GM19351 (cell line): ENCODE results near the gene H2AZ2.
"Not testable (repeated sequence)": the region's sequence is repeated elsewhere in the genome, so short reads cannot be mapped to it uniquely, and the experiment has no call there.

ENCODE experiments used
- ATAC-seq: cut with Tn5 transposase; IDR thresholded peaks from one replicate; pipeline ENCODE4 v1.9.1; 2021; ENCODE audit warnings: mild to moderate bottlenecking, moderate library complexity; ENCODE audit not compliant: unreplicated experiment

H2AZ2 gene

DNA sequence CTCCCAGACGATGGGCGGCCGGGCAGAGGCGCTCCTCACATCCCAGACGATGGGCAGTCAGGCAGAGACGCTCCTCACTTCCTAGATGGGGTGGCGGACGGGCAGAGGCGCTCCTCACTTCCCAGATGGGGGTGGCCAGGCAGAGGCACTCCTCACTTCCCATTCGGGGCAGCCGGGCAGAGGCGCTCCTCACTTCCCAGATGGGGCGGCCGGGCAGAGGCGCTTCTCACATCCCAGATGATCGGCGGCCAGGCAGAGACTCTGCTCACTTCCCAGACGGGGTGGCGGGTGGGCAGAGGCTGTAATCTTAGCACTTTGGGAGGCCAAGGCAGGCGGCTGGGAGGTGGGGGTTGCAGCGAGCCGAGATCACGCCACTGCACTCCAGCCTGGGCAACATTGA, 24.0 kb upstream of the H2AZ2 start:
- not testable (repeated sequence) for ATAC-seq

DNA sequence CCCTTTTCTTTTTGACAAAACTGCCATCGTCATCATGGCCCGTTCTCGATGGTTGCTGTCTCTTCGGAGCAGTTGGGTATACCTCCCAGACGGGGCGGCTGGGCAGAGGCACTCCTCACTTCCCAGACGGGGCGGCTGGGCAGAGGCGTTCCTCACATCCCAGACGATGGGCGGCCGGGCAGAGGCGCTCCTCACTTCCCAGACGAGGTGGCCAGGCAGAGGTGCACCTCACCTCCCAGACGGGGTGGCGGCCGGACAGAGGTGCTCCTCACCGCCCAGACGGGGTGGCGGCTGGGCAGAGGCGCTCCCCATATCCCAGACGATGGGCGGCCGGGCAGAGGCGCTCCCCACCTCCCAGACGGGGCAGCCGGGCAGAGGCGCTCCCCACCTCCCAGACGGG, 22.9 kb upstream of the H2AZ2 start:
- not testable (repeated sequence) for ATAC-seq

DNA sequence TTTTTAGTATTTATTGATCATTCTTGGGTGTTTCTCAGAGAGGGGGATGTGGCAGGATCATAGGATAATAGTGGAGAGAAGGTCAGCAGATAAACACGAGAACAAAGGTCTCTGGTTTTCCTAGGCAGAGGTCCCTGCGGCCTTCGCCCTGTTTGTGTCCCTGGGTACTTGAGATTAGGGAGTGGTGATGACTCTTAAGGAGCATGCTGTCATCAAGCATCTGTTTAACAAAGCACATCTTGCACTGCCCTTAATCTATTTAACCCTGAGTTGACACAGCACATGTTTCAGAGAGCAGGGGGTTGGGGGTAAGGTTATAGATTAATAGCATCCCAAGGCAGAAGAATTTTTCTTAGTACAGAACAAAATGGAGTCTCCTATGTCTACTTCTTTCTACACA, 22.4 kb upstream of the H2AZ2 start:
- not testable (repeated sequence) for ATAC-seq

DNA sequence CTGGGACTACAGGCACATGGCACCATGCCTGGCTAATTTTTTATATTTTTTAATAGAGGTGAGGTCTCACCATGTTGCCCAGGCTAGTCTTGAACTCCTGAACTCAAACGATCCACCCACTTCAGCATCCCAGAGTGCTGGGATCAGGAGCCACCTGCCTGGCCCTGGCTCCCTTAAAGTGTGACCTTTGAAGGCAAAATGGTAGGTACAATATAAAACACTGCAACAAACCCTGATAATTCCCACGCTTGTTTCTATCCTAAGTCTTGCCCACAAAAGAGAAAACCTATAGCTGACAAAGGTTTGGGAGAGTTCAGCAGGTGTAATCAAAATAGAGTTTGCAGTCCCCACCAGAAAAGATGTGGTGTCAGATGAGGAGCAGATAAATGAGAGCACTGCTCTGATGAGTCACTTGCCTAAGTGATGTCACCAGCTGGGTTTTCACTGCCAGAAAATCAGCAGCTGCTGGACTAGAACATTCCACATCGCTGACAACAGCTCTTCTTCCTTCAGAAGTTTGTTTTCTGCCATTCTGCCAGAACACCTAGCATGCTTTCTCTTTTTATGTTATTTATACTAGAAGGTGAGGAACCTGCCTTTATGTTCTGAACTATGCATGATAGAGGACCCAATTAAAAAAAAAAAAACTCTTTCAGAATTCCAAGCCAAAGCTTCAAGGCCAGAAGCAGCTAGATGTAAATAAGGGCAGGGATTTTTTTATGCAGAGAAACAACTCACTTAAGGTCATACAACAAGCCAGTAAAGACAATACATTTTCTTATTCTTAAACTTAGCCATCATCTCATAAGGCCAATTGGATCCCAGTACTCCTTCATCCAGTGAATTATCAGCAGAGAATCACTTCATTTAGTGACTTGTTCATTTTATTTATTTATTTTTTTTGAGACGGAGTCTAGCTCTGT, 19.4 kb upstream of the H2AZ2 start:
- no peak for ATAC-seq

DNA sequence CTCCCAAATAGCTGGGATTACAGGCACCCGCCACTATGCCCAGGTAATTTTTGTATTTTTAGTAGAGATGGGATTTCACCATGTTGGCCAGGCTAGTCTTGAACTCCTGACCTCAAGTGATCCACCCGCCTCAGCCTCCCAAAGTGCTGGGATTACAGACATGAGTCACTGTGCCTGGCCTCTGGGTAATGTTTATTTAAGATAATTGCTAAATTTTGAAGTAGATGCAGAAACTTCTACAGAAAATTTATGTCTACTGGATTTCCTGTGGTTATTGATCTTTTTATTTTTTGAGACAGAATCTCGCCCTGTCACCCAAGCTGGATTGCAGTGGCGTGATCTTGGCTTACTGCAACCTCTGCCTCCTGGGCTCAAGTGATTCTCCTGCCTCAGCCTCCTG, 14.1 kb upstream of the H2AZ2 start:
- not testable (repeated sequence) for ATAC-seq

DNA sequence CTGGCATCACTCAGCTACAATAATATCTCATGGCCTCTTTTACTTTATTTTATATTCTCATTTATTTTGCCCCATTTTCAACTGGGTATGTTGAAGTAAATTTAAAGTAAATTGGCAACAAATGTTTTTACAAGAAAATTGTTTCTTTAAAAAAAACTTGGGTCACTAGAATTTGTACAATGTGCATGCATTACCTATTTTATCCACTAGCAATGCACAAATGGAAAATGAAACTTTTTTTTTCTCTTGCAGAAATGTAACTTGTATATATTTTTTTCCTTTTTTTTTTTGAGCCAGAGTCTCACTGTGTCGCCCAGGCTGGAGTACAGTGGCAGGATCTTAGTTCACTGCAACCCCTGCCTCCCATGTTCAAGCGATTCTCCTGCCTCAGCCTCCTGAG, 10.3 kb upstream of the H2AZ2 start:
- no peak for ATAC-seq

DNA sequence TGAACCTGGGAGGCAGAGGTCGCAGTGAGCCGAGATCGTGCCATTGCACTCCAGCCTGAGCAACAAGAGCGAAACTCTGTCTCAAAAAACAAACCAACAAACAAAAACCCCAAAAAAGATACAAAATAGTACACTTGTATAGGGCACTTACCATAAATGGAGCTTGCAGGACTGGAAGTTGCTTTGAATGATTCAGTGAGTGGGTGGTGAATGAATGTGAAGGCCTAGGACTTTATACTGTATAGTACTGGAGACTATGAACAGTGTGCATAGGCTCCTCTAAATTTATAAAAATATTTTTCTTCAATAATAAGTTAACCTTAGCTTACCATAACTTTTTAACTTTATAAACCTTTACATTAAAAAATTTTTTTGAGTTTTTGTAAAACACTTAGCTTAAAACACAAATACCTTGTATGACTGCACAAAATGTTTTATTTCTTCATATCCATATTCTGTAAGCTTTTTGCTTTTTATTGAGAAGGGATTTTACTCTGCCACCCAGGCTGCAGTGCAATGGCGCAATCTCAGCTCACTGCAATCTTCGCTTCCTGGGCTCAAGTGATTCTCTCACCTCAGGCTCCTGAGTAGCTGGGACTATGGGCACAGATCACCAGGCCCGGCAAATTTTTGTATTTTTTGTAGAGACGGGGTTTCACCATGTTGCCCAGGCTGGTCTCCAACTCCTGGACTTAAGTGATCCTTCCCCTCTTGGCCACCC, 6.9 kb upstream of the H2AZ2 start:
- ATAC-seq: no peak

DNA sequence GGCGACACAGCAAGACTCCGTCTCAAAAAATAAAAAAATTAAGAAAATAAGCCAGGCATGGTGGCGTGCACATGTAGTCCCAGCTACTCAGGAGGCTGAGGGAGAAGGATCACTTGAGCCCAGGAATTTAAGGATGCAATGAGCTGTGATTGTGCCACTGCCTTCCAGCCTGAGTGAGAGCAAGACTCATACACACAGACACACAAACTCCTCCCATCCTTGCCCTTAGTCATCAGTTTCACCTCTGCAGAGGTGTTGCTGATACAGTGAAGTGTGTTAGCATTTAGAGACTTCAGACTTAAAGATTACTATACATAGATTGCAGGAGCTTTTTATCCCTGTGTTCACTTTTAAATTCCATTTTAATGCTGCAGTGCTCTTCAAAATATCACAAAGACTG, 5.5 kb upstream of the H2AZ2 start:
- no peak for ATAC-seq

DNA sequence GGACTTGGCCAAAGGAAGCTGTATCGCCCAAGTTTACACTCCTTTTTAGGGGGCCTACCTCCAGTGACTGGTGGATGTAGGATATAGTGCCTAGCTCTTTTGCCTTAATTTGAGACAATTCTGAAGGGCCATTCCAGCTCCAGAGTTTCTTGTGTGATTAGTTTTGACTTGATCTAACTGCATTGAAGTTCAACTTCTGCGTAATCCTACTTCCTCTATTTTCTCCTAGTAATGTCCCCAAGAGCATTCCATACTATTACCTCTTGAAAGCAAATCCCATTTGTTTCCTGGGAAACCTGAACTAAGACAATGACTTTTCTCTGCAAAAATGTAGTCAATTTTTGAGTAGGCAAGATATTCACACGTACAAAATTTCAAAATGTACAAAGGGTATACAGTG, 4.7 kb upstream of the H2AZ2 start:
- ATAC-seq: no peak

DNA sequence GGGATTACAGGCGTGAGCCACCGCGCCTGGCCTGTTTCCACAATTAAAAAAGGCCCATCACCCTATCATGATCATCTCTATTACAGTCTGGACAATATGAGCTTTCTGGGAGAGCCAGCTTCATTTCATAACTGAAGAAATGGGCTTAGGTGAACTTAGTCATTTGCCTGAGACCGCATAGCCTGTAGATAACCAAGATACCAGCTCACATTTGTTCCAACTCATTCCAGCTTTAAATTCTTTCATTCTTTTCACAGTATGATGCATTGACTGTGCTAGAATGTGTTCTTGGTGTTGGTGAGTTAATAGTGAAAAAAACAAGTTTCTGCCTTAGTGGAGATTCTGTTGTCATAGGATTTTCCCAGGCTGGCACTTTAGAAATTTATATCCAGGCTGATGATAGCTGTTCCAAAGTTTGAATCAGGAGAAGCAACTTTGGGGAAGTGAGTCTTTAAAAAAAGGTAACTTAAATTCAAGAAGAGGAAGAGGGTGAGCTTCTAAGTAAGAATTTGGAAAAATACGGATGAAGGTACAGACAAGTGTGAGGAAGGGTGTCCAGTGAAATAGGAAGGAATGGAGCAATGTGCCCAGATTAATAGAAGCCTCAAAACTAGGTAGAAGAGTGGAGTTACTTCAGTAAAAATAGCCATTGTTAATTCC, 2.1 kb upstream of the H2AZ2 start:
- ATAC-seq: no peak

DNA sequence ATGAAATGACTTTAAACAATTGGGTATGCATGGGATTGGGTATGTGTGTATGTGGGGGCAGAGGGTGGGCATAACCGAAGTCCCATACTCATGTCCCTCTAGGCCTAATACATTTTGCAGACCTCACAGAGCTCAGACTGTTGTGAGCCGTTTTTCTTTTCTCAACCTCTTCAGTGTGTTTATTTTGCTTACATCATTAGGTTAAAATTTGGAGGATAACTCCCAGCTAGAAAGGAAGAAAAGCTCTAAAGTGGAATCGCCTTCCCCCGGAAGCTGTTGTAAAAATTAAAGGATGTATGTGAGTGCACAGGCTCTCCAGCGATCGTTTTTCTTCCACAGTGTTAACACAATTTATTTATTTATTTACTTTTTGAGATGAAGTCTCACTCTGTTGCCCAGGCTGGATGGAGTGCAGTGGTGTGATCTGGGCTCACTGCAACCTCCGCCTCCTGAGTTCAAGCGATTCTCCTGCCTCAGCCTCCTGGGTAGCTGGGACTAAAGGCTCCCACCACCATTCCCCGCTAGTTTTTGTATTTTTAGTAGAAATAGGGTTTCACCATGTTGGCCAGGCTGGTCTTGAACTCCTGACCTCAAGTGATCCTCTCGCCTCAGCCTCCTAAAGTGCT, 1.5 kb upstream of the H2AZ2 start:
- ATAC-seq: no peak

DNA sequence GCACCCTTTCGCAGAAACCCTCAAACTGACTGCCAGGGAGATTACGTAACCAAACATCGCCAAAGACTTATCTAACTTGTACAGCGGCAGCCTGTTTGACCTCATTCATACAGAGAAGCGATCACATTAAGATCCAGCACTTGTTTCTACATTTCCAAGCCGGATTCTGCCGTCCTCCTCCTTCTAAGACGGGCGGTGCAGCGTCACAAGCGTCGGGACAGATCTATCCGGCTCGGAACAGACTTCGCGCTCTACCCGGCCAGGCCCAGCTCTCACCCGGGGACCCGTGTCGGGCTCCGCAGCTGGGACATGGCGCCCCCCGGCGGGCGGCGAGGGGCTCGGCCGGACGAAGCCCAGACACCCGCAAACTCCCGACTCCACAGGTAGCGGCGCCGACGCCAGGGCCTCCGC, 373 bp downstream of the H2AZ2 start:
- ATAC-seq: peak; percentile 57

DNA sequence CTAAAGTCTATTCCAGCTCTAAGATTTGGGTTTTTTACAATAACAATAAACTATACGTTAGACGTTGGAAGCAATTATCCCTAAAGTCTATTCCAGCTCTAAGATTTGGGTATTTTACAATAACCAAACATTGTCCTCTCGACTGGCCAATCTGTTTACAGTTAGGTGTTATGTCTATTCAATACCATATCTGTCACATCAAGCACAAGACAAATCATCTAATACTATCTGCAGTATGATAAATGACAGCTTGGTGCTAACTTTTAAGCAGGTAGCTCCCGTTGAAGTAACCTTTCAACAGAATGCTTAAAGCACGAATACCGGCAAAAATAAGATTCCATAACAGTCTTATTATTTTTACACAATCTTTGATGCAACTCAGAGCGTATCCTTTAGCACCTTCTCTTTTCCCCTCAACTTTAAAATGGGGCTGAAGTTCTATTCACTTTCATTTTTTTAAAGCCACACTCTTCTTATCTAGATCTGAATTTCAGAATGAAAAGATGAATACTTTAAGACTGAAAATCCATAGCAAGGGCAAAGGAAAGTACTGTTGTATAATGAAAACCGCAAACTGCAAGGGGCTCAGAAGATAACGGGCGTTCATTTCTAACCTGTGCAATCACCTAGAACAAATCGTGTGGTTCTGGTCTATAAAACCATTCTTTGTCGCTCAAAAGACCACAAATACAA, 925 bp downstream of the H2AZ2 start:
- ATAC-seq: no peak

DNA sequence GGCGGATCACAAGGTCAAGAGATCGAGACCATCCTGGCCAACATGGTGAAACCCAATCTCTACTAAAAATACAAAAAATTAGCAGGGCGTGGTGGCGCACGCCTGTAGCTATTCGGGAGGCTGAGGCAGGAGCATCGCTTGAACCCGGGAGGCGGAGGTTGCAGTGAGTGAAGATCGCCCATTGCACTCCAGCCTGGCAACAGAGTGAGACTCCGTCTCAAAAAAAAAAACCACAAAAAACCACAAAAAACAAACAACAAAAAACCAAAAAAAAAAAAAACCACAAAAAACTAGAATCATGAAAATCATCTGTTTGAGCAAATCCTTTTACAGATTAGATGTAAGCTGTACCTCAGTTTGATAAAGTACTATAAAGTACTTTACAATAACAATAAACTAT, 1.5 kb downstream of the H2AZ2 start:
- not testable (repeated sequence) for ATAC-seq

DNA sequence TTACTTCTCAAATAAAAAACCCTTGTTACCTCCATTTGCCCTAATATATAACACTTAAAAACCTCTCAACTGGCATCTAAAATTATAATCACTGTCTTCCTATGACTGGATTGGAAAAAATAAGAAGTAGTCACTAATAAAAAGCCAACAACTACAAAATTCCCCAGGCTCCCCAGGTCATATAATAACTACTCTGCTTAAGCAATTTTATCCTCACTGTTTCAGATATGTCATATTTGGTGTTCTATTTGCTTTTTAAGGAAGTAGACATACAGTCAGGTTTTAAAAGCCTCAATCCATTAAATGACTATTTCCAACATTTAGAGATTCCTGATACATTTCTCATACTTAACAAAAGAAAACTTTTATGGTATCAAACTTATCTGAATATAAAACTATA, 2.4 kb downstream of the H2AZ2 start:
- ATAC-seq: no peak

DNA sequence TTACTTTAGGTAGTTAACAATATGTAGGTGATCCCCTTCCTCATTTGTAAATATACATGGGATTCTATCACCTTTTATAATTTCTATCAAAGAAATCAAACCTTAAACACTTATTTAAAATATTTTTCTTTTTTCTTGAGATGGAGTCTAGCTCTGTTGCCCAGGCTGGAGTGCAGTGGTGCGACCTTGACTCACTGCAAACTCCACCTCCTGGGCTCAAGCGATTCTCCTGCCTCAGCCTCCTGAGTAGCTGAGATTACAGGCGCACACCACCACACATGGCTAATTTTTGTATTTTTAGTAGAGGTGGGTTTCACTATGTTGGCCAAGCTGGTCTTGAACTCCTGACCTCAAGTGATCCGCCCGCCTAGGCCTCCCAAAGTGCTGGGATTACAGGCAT, 4.4 kb downstream of the H2AZ2 start:
- not testable (repeated sequence) for ATAC-seq

DNA sequence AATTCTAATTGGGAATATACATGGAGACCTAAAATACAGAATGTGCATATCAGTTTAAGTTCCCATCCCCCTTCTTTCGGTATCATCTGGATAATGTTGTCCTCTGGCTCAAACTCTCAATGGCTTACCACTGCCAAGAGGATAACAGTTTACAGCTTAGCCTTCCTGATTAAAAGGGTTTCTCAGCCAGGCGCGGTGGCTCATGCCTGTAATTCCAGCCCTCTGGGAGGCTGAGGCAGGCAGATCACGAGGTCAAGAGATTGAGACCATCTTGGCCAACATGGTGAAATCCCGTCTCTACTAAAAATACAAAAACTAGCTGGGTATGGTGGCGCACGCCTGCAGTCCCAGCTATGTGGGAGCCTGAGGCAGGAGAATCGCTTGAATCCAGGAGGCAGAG, 5.2 kb downstream of the H2AZ2 start:
- ATAC-seq: not testable (repeated sequence)

DNA sequence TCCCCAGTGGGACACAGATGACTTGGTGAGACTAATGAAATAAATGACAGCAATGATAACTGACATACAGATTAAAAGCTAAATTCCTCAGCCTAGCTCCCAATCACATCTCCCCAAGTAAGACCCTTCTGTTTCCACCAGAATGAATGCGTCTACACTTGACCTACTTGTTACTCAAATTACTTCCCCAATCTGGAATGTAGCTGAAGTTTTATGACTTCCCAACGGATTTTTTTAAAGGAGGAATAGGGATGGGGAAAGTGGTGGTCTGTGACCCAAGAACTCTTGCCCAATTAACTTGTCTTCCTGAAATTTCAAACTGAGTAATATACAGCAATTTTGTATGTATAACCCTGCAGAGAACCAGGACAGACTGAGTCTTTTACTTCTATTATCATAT, 9.1 kb downstream of the H2AZ2 start:
- ATAC-seq: no peak

DNA sequence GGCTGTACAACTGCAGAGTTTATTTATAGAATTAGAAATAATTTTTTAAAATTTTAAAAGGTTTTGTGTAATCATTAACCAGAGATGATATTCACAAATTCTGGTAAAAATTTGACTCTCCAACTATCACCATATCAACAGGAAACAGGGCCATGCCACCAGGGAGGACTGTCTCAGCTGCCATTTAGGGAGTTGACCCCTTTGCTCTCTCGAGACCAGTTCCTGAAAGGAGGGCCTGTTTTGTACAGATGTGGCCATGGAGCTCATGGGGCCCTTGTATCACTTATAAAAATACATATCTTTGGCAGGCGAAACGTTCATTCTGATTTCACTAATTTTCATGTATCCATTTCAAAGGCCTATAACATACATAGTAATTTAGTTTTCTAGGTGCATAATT, 20.3 kb downstream of the H2AZ2 start:
- no peak for ATAC-seq

DNA sequence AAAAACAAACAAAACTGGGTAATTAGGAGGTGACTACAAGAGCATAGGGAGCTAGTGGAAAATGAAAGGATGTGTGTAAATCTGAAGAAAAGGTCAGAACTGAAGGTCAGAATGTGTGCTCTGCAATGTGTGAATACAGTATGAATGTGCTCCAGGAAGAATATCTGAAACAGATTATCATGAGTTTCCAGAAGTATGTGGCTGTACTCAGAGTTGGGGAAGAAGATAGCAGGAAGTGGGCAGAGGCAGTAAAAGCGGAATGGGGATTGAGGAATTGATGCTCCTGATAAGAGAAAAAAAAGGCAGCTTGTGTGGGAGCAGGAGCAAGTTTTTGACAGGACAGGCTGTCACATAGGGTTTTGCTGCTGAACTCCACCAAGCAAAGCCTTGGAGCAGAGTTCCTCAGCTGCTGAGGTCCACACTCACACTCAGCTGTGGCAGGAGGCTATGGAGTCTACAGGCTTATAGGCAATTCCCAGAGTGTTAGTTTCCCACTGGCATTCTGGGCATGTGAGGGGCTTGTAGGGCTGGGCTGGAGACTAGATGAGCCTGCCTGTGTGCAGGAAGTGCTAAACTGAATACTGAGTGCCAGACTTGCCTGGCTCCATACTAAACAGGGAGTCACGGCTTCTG, 22.9 kb downstream of the H2AZ2 start:
- no peak for ATAC-seq
